SU-DHL-6 (cell line): ENCODE results near the gene CDK18.

ENCODE experiments used
- EZH2phosphoT487 ChIP-seq: fragments of 200-600 bp; sonication (generic), shearing (Covaris generic); conservative IDR thresholded peaks from 2 replicates; pipeline ENCODE4 v1.6.1; 2018; ENCODE audit warnings: mild to moderate bottlenecking, antibody characterized with exemption, low read length, moderate library complexity, mixed read lengths
- TF ChIP-seq, protein P1 (sequence below): fragments of 200-600 bp; sonication (generic); IDR thresholded peaks from one replicate; pipeline ENCODE4 v1.5.1; 2017; ENCODE audit warnings: antibody characterized with exemption, mild to moderate bottlenecking, low read length, moderate library complexity; ENCODE audit not compliant: insufficient read depth, poor library complexity, severe bottlenecking

DNA sequence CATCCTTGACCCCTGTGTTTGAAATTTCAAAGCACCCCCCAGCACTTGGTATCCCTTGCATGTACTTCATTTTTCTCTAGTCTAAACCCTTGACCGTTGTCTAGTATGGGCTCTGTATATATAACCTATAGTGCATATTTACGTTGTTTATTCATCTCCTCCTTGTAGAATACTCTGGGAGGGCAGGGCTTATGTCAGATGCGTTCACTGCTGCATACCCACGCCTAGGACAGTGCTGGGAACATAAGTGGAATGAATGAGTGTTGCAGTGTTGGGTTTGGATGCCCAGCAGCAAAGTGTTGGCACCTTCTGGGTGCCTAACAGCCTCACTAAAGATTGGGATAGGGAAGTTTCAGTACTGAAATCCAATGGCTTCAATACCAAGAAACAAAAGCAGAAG, 31.0 kb upstream of the CDK18 start:
- TF ChIP-seq, protein P1, sequence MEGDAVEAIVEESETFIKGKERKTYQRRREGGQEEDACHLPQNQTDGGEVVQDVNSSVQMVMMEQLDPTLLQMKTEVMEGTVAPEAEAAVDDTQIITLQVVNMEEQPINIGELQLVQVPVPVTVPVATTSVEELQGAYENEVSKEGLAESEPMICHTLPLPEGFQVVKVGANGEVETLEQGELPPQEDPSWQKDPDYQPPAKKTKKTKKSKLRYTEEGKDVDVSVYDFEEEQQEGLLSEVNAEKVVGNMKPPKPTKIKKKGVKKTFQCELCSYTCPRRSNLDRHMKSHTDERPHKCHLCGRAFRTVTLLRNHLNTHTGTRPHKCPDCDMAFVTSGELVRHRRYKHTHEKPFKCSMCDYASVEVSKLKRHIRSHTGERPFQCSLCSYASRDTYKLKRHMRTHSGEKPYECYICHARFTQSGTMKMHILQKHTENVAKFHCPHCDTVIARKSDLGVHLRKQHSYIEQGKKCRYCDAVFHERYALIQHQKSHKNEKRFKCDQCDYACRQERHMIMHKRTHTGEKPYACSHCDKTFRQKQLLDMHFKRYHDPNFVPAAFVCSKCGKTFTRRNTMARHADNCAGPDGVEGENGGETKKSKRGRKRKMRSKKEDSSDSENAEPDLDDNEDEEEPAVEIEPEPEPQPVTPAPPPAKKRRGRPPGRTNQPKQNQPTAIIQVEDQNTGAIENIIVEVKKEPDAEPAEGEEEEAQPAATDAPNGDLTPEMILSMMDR, result no peak
- no peak for TF ChIP-seq EZH2phosphoT487
